T47D (cell line): ENCODE measurements around the gene TAF10.

Experiments used
- DNase-seq, 2 experiments: peaks; one replicate each; pipeline versions ENCODE4 v3.0.0 to v3.0.0-alpha.2; 2011 to 2012; ENCODE audit warnings: low read depth in 1 of 2, low spot score in 1 of 2
- JUND ChIP-seq: IDR thresholded peaks from 2 replicates; pipeline ENCODE4 v1.6.1; 2012; ENCODE audit warnings: low read depth
- in situ Hi-C: cut with HindIII; loops from 2 replicates; pipeline ENCODE4 v1.10.0; 2016; ENCODE audit warnings: low sequenced_read_pairs, low pct_unique_long_range_greater_than_20kb

The TAF10 gene

GRCh38 chr11:6615882-6616585 lies 4.0 kb upstream of the TAF10 start:
- DNase-seq: no peak
- in situ Hi-C loops: no loop called here
- TF ChIP-seq JUND: no peak

- no peak for TF ChIP-seq JUND
- in situ Hi-C loops: no loop called here
- no peak for DNase-seq
These were observed 3.0 kb upstream of the TAF10 start for GRCh38 chr11:6615046-6615445.

- in situ Hi-C loops: no loop called here
- no peak for DNase-seq
- TF ChIP-seq JUND: no peak
These were observed 2.4 kb upstream of the TAF10 start for GRCh38 chr11:6614446-6614845.

GRCh38 chr11:6613496-6613895 lies 1.5 kb upstream of the TAF10 start:
- DNase-seq: no peak
- in situ Hi-C loops: no loop called here
- TF ChIP-seq JUND: no peak

GRCh38 chr11:6611963-6612212 lies 128 bp downstream of the TAF10 start:
- TF ChIP-seq JUND: no peak
- no peak for DNase-seq
- in situ Hi-C loops: no loop called here

- in situ Hi-C loops: no loop called here
- DNase-seq: no peak
- TF ChIP-seq JUND: no peak
These were observed 689 bp downstream of the TAF10 start for GRCh38 chr11:6611092-6611962.

- no peak for DNase-seq
- in situ Hi-C loops: no loop called here
- no peak for TF ChIP-seq JUND
These were observed 1.4 kb downstream of the TAF10 start for GRCh38 chr11:6610591-6610990.

GRCh38 chr11:6609502-6610015 lies 2.5 kb downstream of the TAF10 start:
- no peak for DNase-seq
- TF ChIP-seq JUND: no peak
- in situ Hi-C loops: no loop called here

GRCh38 chr11:6608726-6609501 lies 3.1 kb downstream of the TAF10 start:
- DNase-seq: no peak
- in situ Hi-C loops: no loop called here
- TF ChIP-seq JUND: no peak

GRCh38 chr11:6608011-6608410 lies 4.0 kb downstream of the TAF10 start:
- TF ChIP-seq JUND: no peak
- DNase-seq: no peak
- in situ Hi-C loops: no loop called here

GRCh38 chr11:6607190-6607795 lies 4.7 kb downstream of the TAF10 start:
- DNase-seq: no peak
- TF ChIP-seq JUND: no peak
- in situ Hi-C loops: no loop called here

- TF ChIP-seq JUND: peak; percentile 8; the same call in 1 of the 2 replicates
- in situ Hi-C loops: no loop called here
- peak; percentile 54 to 75 for DNase-seq
These were observed 5.4 kb downstream of the TAF10 start for GRCh38 chr11:6606471-6607189.
